VCaP (cell line): ENCODE results near the gene EMX1.

Experiments
- H3K27ac ChIP-seq: fragments of 450-650 bp; 2 replicates; pipeline ENCODE4 v1.5.1; 2017
- CTCF ChIP-seq: fragments of 450-650 bp; conservative IDR thresholded peaks from 2 replicates; pipeline ENCODE4 v1.5.1; 2017; ENCODE audit warnings: mild to moderate bottlenecking, moderate library complexity

Gene EMX1

GRCh38 chr2:72963423-72964145 lies 46.3 kb downstream of the EMX1 start:
- H3K27ac ChIP-seq: no peak overlapping the region
- no peak for TF ChIP-seq CTCF

- TF ChIP-seq CTCF: no peak
- H3K27ac ChIP-seq: no peak overlapping the region
Measured at GRCh38 chr2:72964146-72964525, 46.8 kb downstream of the EMX1 start.

- TF ChIP-seq CTCF: no peak
- no peak overlapping the region for H3K27ac ChIP-seq
Measured at GRCh38 chr2:72965016-72965415, 47.7 kb downstream of the EMX1 start.

GRCh38 chr2:72965770-72966450 lies 48.6 kb downstream of the EMX1 start:
- TF ChIP-seq CTCF: no peak
- no peak overlapping the region for H3K27ac ChIP-seq

- TF ChIP-seq CTCF: no peak
- no peak overlapping the region for H3K27ac ChIP-seq
Measured at GRCh38 chr2:72968286-72968685, 51.0 kb downstream of the EMX1 start.

GRCh38 chr2:72969706-72970105 lies 52.4 kb downstream of the EMX1 start:
- H3K27ac ChIP-seq: no peak overlapping the region
- no peak for TF ChIP-seq CTCF

GRCh38 chr2:72971036-72971435 lies 53.7 kb downstream of the EMX1 start:
- no peak overlapping the region for H3K27ac ChIP-seq
- TF ChIP-seq CTCF: no peak
